Measurements from ENCODE around the gene FRRS1. TPM values are rescaled to one million over a fixed set of nuclear protein-coding genes. Genes with fewer than 3 reads are reported as not detected.

FRRS1 gene
- total and polyA plus RNA-seq, 10 of the 15 experiments (the other 5 are each of a cell fraction or from before 2014, with no cell fraction given), result 0.13 to 18.9 (median 8.0) TPM

- TF ChIP-seq EGR1 (IDR thresholded peaks at IDR 0.05; ENCODE audit: borderline replicate concordance in 1 of 2, low read depth in 2 of 2, low read length in 2 of 2), result no peak
- TF ChIP-seq TCF3 (IDR thresholded peaks at IDR 0.05; ENCODE audit: borderline replicate concordance, insufficient read depth, low read depth, low read length), result no peak
- no peak for TF ChIP-seq ZNF274 (IDR thresholded peaks at IDR 0.05; ENCODE audit: insufficient read depth, insufficient read length)
- no peak for TF ChIP-seq CREM (IDR thresholded peaks at IDR 0.05; ENCODE audit: low read depth)
- TF ChIP-seq IRF4 (IDR thresholded peaks at IDR 0.05; ENCODE audit: low read depth, low read length), result no peak
- TF ChIP-seq ZNF384 (IDR thresholded peaks at IDR 0.05; ENCODE audit: borderline replicate concordance, low read depth, low read length), result no peak
- TF ChIP-seq E4F1 (IDR thresholded peaks at IDR 0.05; ENCODE audit: borderline replicate concordance, partially characterized antibody), result no peak
- no peak for TF ChIP-seq GATAD2B (conservative IDR thresholded peaks at IDR 0.05; ENCODE audit: low read depth)
Observed at GRCh38 chr1:99682291-99682751, 84.1 kb downstream of the FRRS1 start (continued).

GRCh38 chr1:99681583-99681982 lies 84.9 kb downstream of the FRRS1 start:
- ChIA-PET RAD21 (ENCODE audit: unreplicated experiment) (interaction anchor here (1.4 kb wide), 1 partner anchor 8 kb away, joined by 3 read pairs; no protein-coding TSS in a partner anchor), CTCF (no interaction called here), SMC1A (ENCODE audit: uncharacterized antibody, unreplicated experiment) (no interaction called here), POLR2A (no interaction called here)
- no TSS peak for BruUV-seq (replicated peaks)
- no peak for DNase-seq (ENCODE audit: low read depth, low spot score)
- Histone ChIP-seq H3K9me3 (replicated peaks; ENCODE audit: control insufficient read depth, insufficient read depth, low read length) (no peaks in the 10 kb centered on the region), H3K4me2 (ENCODE audit: control insufficient read depth, insufficient read depth) (no peak overlapping the region), H3K36me3 (ENCODE audit: control insufficient read depth in 2 of 2, insufficient read depth in 2 of 2, low read length in 1 of 2) (no peaks in the 10 kb centered on the region), H3K27me3 (replicated peaks in 1 of 2; ENCODE audit: control insufficient read depth in 2 of 2, insufficient read depth in 2 of 2, low read length in 1 of 2) (no peaks in the 10 kb centered on the region), H3K27ac (ENCODE audit: control insufficient read depth, insufficient read depth) (no peak overlapping the region), H2AFZ (ENCODE audit: control insufficient read depth, low read depth, low read length) (no peak overlapping the region), H3K4me1 (ENCODE audit: control insufficient read depth, insufficient read depth, low read length) (no peaks in the 10 kb centered on the region), H3K4me3 (no peak overlapping the region), H3K9ac (ENCODE audit: control insufficient read depth, insufficient read depth, low read length) (no peak overlapping the region), H3K79me2 (ENCODE audit: control insufficient read depth, insufficient read depth, low read length) (no peaks in the 10 kb centered on the region), H4K20me1 (ENCODE audit: control insufficient read depth, insufficient read depth) (no peaks in the 10 kb centered on the region)
- WGBS (ENCODE audit: insufficient coverage, insufficient replicate concordance, low lambda C conversion rate, missing lambda C conversion rate), result 14% methylated on average over 3 of the region's 3 CpGs
- no peak for ATAC-seq
- TF ChIP-seq SUPT20H (IDR thresholded peaks at IDR 0.05; ENCODE audit: borderline replicate concordance, control insufficient read depth, low read depth, low read length), result no peak
- TF ChIP-seq CTCF (IDR thresholded peaks at IDR 0.05 in 2 of 3, conservative IDR thresholded peaks at IDR 0.05 in 1 of 3; ENCODE audit: control insufficient read depth in 2 of 3, extremely low read depth in 1 of 3, insufficient read depth in 1 of 3, low read depth in 3 of 3, low read length in 3 of 3), result peak in 1 of 3 experiments; percentile 6; a peak in 1 of 6 replicates
- in situ Hi-C loops (cut with MboI) (no loop called here), intact Hi-C loops (cut with micrococcal nuclease; ENCODE audit: unreplicated experiment) (loop anchor here (10.0 kb wide), 1 partner anchor 357 kb away; no protein-coding TSS in a partner anchor)
- no peak for FAIRE-seq
